T follicular helper cell (primary cell): ENCODE measurements around the gene PDE1C.

ENCODE experiments used
- DNase-seq: peaks from one replicate; pipeline ENCODE4 v3.0.0-alpha.2; 2020; ENCODE audit warnings: low read depth

PDE1C gene

DNA sequence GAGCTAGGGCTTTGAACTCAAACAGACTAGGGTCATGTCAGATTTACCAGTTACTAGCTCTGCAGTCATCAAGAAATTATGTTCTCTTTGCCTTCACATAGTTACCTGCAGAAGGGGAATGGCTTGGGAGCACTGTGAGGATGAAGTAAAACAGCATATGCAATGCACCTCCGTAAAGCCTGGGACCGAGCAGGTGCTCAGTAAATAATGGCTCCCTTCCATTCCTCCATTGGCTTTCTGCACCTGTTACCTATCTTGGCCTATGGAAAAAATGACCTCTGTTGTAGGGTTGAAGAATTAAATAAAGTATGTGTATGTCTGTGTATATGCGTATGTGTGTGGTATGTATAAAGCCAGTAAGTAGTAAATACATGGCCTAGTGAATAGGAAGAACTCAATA, 78.8 kb downstream of the PDE1C start:
- DNase-seq: no peak

GRCh38 chr7:31986878-31987518, 83.2 kb downstream of the PDE1C start:
- no peak for DNase-seq

GRCh38 chr7:31982962-31983361, 87.2 kb downstream of the PDE1C start:
- no peak for DNase-seq

GRCh38 chr7:31981874-31982390, 88.3 kb downstream of the PDE1C start:
- no peak for DNase-seq

GRCh38 chr7:31979690-31980330, 90.4 kb downstream of the PDE1C start:
- no peak for DNase-seq

GRCh38 chr7:31975546-31975945, 94.7 kb downstream of the PDE1C start:
- no peak for DNase-seq

DNA sequence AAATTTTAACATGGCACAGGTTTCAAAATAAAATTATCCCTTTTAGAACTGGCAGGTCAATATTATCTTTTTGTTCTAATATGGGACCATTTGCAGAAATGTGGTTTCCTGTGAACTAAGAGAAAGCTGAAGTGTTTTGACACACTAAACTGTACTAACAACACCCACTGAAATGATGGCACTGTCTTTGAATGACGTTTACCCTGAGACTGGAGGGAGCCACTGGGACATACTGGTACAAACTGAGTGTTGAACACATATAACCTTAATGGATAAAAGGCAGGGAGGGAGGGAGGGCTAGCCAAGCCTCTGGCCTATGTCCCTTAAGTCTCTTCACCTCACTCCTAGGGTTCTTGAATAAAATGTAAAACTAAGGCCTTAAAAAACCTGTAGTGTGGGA, 95.9 kb downstream of the PDE1C start:
- DNase-seq: no peak

DNA sequence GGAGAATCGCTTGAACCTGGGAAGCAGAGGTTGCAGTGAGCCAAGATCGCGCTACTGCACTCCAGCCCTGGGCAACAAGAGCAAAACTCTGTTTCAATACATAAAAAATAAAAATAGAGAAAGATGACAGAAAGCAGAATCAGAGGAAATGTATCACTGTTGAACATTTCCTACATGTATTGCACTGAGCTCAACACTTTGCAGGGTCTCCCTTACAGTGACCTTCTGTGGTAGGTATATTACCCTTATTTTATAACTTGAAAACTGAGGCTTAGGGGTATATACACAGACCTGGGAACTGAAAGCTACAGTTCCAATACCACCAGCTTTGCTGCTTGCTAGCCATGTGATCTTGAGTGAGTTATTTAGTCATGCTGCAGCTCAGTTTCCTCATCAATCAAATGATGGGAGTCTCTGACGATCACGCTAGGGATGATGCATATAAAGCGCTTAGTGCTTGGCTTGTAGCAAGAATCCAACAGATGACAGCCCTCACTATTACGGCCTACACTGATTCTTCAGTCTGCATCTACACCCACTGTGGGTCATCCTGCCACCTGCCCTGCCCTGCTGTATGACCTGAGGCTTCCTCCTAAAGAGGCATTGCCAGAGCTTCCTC, 99.0 kb downstream of the PDE1C start:
- no peak for DNase-seq

DNA sequence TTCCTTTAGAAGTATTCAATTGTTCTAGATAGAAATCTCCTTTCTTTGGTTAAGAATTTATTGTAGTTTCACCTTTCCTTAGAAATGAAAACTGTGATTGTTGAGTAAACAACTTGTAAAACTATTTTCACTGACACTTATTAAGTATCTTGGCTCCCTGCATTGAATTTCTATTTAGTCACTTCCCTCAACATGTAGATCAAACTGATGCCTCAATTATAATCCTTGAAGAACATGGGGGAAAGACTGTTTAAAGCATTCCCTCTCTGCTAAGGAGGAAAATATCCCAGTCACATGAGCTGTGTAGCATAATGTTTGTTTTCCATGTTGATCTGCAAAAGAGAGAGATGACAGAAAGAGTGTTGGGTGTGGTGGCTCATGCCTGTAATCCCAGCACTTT, 99.7 kb downstream of the PDE1C start:
- no peak for DNase-seq

DNA sequence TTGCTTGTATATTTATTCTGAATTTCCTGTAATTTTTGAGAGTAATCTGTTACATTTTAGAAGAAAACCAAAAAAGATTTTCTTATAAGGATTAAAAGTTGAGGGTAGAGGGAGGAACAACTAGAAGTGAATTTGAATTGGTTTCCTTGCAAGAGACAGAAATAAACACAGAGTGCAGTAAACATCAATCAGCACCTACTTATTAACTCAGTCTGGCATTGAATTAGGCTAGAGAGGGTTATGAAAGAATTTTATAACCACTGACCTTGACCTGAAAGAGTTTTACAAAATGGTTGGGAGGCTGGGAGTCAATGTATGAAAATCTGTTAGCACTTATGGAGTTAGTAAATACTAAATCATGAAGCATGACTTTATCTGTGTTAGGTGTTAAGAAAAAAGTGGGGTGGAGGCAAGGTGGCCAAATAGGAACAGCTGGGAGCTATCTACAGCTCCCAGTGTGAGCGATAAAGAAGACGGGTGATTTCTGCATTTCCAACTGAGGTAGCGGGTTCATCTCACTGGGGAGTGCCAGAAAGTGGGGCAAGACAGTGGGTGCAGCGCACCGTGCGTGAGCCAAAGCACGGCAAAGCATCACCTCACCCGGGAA, 106.5 kb downstream of the PDE1C start:
- no peak for DNase-seq

DNA sequence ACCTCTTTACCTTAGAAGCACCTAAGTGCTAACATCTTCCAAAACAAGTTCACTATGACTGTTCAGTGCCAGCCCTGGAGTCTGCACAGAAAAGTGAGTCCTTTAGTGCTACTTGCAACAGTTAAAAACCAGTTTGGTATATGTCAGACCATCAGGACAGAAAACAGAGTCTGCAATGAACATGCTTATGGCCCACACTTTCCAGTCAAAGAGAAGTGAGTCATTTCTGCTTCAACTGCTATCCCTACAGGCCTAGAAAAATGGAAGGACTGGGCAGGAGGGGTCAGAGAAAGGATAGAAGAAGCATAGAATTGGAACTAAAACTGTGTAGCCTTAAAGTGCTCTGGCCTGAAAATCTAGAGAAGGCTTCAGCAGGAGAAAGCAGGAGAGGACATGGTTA, 108.0 kb downstream of the PDE1C start:
- no peak for DNase-seq

DNA sequence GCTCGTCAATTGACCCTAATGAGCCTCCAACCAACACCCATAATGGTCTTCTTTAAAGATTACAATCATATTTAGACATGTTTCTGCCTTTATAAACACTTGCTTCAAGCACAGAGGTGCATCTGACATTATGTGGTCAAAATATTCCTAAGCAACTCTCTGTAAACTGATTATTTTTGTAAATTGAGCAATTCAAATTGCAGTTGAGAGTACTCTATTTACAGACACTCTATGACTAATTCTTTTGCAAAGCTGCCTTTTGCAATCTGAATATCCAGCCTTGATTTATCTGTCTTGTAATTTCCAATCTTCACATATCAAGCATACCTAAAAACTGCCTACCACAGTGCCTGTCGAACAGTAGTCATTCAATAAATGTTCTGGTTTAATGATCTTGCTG, 112.0 kb downstream of the PDE1C start:
- DNase-seq: no peak

GRCh38 chr7:31957756-31958155, 112.5 kb downstream of the PDE1C start:
- DNase-seq: no peak

GRCh38 chr7:31957090-31957720, 113.0 kb downstream of the PDE1C start:
- no peak for DNase-seq

DNA sequence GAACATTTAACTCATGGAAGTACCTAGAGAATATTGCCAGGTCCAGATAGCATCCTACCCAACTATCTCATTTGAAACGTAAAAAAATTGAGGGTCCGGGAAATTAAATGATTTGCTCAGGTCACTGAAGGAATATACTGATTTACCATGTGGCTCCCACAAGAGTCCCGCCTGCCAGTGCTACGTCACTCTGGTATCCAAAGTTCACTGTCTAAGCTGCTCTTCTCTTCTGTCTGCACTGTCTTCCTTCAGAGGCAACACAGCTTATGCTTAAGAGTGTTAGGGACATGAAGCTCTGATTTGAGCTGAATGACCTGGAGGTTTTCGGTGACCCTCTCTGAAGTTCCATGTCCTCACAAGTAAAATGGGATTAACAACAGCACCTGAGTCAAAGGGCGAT, 114.6 kb downstream of the PDE1C start:
- DNase-seq: no peak

GRCh38 chr7:31955021-31955420, 115.2 kb downstream of the PDE1C start:
- DNase-seq: no peak

DNA sequence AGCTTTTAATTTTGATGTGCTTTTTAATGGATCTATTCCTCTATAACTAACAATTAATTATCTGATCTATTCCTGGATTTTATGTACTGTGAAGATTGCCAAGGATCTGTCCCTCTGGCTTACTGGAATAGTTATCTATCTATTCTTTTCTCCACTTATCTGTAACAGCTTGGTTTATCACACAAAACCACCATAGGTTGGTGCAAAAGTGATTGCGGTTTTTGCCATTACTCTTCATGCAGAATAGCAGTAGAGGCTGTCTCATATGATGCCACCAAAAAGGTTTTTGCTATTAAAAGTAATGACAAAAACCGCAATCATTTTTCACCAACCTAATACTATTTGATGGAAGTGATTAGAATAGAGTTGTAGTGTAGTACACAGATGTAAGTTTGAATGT, 115.7 kb downstream of the PDE1C start:
- no peak for DNase-seq

DNA sequence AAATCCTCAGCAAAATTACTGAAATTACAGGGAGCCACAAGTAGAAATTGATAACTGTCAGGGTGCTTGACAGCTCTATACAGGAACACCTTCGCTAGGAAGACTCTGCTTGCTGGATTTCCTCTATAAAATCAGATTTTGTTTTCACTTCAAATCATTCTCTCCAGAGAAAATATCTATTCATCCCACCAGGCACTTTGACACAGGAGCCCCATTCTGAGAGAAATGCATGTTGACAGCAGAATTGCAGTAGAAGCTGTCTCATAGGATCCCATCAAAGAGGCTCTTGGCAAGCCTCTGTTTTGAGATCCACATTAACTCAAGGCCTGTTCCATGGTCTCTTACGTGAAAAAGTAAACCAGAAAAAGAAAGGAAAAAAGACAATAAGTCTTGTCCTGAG, 116.8 kb downstream of the PDE1C start:
- DNase-seq: no peak

GRCh38 chr7:31950091-31950755, 120.0 kb downstream of the PDE1C start:
- DNase-seq: no peak

DNA sequence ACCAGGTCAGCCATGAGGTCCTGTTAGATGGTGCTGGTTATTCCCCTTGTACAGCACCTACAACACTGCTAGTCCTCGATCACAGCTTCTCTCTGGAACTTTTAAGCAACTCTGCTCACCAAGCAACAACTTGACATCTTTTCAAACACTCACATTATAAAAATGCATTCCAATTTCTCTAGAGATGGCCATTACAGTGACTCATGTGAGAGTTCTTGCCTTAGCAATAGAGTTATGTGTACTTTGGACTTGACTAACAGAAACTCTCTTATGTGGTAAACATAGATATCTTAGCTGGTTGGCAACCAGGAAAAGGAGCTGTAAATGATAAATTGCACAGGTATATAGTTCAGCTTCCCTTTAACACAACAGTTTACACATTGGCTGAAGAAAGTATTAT, 122.2 kb downstream of the PDE1C start:
- no peak for DNase-seq

DNA sequence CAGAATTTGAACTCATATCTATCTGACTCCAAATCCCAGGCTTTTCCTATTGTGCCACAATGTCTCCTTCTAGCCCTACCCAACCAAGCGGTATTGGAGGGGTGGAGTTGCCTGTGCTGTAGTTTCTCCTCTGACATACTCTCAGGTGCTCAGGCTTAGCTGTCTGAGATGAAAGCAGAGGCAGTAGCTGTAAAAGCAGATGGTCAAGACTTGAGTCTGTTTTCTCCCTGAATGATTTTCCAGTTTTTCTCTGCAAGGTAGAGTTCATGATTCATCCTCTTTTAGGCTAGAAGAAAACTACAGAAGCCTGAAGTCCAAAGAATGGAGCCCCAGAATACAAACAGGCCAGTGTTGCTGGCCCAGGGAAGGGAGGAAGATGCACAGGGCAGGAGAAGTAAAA, 130.0 kb downstream of the PDE1C start:
- no peak for DNase-seq

GRCh38 chr7:31939076-31939475, 131.1 kb downstream of the PDE1C start:
- no peak for DNase-seq
